ENCODE results near the gene USP27X. TPM values are rescaled to one million over a fixed set of nuclear protein-coding genes. Genes with fewer than 3 reads are reported as not detected.
A peak's percentile ranks its signal among the peaks of the same experiment; 100 is the strongest.

Gene USP27X
- 4.5 and 5.5 TPM in 2 replicates for polyA plus RNA-seq (2011; rRNA removed)
- 2.2 and 2.9 TPM in 2 replicates for polyA plus RNA-seq (2012; cell fraction: cytosol; rRNA removed)
- polyA plus RNA-seq (2012; cell fraction: nucleus; rRNA removed), result 1.1 TPM in 2 replicates
- polyA plus RNA-seq (2017; fragmentation: RNase III; extraction: RNeasy Plus Mini Kit Qiagen cat#74134 plus additional on column Dnase treatment), result 3.9 to 4.8 TPM (median 4.6 TPM) in 3 replicates
- 5.4 and 6.2 TPM in 2 replicates for polyA minus RNA-seq (2011; rRNA and poly(A)+ RNA removed)

DNA sequence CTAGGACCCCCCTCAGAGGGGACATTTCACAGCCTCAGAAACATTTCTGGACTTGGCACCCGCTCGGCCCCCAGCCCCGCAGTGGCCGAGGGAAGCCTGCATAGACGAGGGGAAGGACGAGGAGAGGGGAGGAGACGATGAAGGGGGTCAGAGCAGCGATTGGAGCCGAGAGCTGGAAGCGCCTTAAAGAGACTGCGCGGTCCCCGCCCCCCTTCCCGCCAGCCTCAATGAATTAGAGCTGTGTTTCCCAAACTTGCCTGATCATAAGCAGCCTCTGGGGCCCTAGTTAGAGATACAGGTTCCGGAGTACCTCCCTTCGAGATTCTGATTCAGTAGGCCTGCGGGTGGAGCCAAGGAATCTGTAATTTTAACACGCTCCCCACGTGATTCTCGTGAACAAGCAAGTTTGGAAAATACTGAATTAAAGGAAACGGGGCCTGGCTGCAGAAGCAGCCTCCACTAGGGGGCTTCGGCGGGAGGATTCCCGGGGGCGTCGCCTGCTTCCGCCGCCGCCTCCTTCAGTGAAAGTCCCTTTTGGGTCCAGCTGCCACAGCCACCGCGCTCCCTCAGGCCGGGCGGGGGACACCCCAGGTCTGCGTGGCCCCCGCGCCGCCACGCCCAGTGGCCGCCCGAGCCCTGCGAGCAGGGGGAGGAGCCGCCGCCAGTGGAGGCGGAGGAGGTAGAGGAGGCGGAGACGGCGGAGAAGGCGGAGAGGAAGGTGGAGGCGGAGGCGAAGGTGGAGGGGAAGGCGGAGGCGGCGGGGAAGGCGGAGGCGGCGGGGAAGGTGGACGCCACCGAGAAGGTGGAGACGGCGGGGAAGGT lies at the start of gene USP27X:
Gene USP27X (plus strand): TSS at position 651 of the 822 bp plus-strand sequence. CDS start 824 bp downstream, outside the sequence.
- POLR2A ChIA-PET, result interaction anchor here (0.6 kb wide), 1 partner anchor 686 kb away, joined by 3 read pairs; no protein-coding TSS in a partner anchor
- peak; percentile 40 to 76 for DNase-seq (ENCODE audit: low read depth in 1 of 2, low spot score in 1 of 2)
- FAIRE-seq, result no peak
- 2% methylated on average over 32 of the region's 60 CpGs for WGBS (ENCODE audit: missing lambda C conversion rate)
- no peaks in the 10 kb centered on the region for H3K9me3 ChIP-seq
- H3K4me2 ChIP-seq, result peak within 1 kb of the TSS; percentile 72
- CTCF ChIA-PET, result interaction anchor here (0.7 to 2.9 kb wide), 6 partner anchors 9 to 118 kb away, joined by 3 to 10 read pairs (median 4); no protein-coding TSS in a partner anchor
- peak within 1 kb of the TSS; percentile 92 to 98 for H3K27ac ChIP-seq
- TF ChIP-seq JUN (IDR thresholded peaks at IDR 0.05) (0 out of 5 replicates have a peak, but pooled peaks of 1 of the 2 experiments have one; percentile 36), EHF (CRISPR knock-in tag; IDR thresholded peaks at IDR 0.05) (no peak), ZSCAN20 (CRISPR knock-in tag; IDR thresholded peaks at IDR 0.05) (no peak), CBX8 (IDR thresholded peaks at IDR 0.05) (no peak), USF2 (IDR thresholded peaks at IDR 0.05) (peak; percentile 73), HOXB5 (CRISPR knock-in tag; IDR thresholded peaks at IDR 0.05) (no peak), FOXS1 (CRISPR knock-in tag; IDR thresholded peaks at IDR 0.05) (no peak), MAX (IDR thresholded peaks at IDR 0.05) (peak; percentile 38), ZC3H11A (IDR thresholded peaks at IDR 0.05) (no peak), NFE2L2 (conservative IDR thresholded peaks at IDR 0.05; ENCODE audit: low read length) (no peak), NR3C1 (IDR thresholded peaks at IDR 0.05) (no peak), MAZ (IDR thresholded peaks at IDR 0.05; ENCODE audit: borderline replicate concordance, low read depth, low read length) (no peak), TP53 (CRISPR knock-in tag; IDR thresholded peaks at IDR 0.05) (no peak), MYC (IDR thresholded peaks at IDR 0.05; ENCODE audit: borderline replicate concordance, low read length) (peak; percentile 14; the same call in 1 of the 2 replicates), POLR2A (IDR thresholded peaks at IDR 0.05; ENCODE audit: low read length) (peak; percentile 46)
- TF ChIP-seq, protein P1, sequence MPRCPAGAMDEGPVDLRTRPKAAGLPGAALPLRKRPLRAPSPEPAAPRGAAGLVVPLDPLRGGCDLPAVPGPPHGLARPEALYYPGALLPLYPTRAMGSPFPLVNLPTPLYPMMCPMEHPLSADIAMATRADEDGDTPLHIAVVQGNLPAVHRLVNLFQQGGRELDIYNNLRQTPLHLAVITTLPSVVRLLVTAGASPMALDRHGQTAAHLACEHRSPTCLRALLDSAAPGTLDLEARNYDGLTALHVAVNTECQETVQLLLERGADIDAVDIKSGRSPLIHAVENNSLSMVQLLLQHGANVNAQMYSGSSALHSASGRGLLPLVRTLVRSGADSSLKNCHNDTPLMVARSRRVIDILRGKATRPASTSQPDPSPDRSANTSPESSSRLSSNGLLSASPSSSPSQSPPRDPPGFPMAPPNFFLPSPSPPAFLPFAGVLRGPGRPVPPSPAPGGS (IDR thresholded peaks at IDR 0.05), result no peak
- TF ChIP-seq, protein P2, sequence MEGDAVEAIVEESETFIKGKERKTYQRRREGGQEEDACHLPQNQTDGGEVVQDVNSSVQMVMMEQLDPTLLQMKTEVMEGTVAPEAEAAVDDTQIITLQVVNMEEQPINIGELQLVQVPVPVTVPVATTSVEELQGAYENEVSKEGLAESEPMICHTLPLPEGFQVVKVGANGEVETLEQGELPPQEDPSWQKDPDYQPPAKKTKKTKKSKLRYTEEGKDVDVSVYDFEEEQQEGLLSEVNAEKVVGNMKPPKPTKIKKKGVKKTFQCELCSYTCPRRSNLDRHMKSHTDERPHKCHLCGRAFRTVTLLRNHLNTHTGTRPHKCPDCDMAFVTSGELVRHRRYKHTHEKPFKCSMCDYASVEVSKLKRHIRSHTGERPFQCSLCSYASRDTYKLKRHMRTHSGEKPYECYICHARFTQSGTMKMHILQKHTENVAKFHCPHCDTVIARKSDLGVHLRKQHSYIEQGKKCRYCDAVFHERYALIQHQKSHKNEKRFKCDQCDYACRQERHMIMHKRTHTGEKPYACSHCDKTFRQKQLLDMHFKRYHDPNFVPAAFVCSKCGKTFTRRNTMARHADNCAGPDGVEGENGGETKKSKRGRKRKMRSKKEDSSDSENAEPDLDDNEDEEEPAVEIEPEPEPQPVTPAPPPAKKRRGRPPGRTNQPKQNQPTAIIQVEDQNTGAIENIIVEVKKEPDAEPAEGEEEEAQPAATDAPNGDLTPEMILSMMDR (IDR thresholded peaks at IDR 0.05), result peak; percentile 46
- peak within 1 kb of the TSS; percentile 72 for H3K4me3 ChIP-seq
- H3K4me1 ChIP-seq, result peaks cover 6% of the 10 kb centered on the region; the same call in 1 of the 3 replicates
- peak; percentile 94 to 95 for ATAC-seq

- peak; percentile 9 to 34 for DNase-seq (ENCODE audit: low read depth in 1 of 2, low spot score in 1 of 2)
- ChIA-PET POLR2A (no interaction called here), CTCF (interaction anchor here (0.6 to 2.7 kb wide), 17 partner anchors 9 to 1207 kb away, joined by 3 to 17 read pairs (median 4); no protein-coding TSS in a partner anchor)
- FAIRE-seq, result no peak
- TF ChIP-seq KDM1A (IDR thresholded peaks at IDR 0.05; ENCODE audit: low read depth) (no peak), RAD21 (conservative IDR thresholded peaks at IDR 0.05 in 1 of 2, IDR thresholded peaks at IDR 0.05 in 1 of 2) (peak; percentile 64 to 69), POLR2AphosphoS2 (conservative IDR thresholded peaks at IDR 0.05; ENCODE audit: low read length) (no peak), RARB (CRISPR knock-in tag; IDR thresholded peaks at IDR 0.05) (no peak), SMC3 (IDR thresholded peaks at IDR 0.05) (peak; percentile 37; the same call in 1 of the 3 replicates)
- TF ChIP-seq, protein P2 (IDR thresholded peaks at IDR 0.05), result peak; percentile 65
- H3K4me3 ChIP-seq, result no peak overlapping the region
- H3K4me2 ChIP-seq, result no peak overlapping the region
- 2% methylated on average over 8 of the region's 8 CpGs for whole genome bisulfite sequencing (ENCODE audit: missing lambda C conversion rate)
- no peaks in the 10 kb centered on the region for H3K4me1 ChIP-seq
- ATAC-seq, result peak; percentile 75 to 90; a peak in 4 of 6 replicates
- H3K27ac ChIP-seq, result no peak overlapping the region
- no peaks in the 10 kb centered on the region for H3K9me3 ChIP-seq
These were observed 40.9 kb upstream of the USP27X start for GRCh38 chrX:49838374-49838773.

Data from A549 (cell line).